IMR-90 (cell line): Measurements from ENCODE around the gene DPYSL3.

ENCODE experiments used
- BHLHE40 ChIP-seq: fragments of 150-350 bp; IDR thresholded peaks from 2 replicates; pipeline ENCODE4 v1.6.1; 2016; ENCODE audit warnings: mild to moderate bottlenecking, low read depth, low read length
- CEBPB ChIP-seq: IDR thresholded peaks from 2 replicates; pipeline ENCODE4 v1.6.1; 2012; ENCODE audit warnings: low read depth, low read length, improper control_type of control experiment
- CTCF ChIP-seq: conservative IDR thresholded peaks from 2 replicates; pipeline ENCODE4 v1.5.1; 2012; ENCODE audit warnings: mild to moderate bottlenecking, low read depth, low read length, improper control_type of control experiment
- ELK1 ChIP-seq: fragments of 150-350 bp; IDR thresholded peaks from 2 replicates; pipeline ENCODE4 v1.6.1; 2016; ENCODE audit warnings: low read depth, mild to moderate bottlenecking, low read length, moderate library complexity, borderline replicate concordance
- MAFK ChIP-seq: IDR thresholded peaks from 2 replicates; pipeline ENCODE4 v1.6.1; 2012; ENCODE audit warnings: low read depth, low read length, improper control_type of control experiment
- MAZ ChIP-seq: IDR thresholded peaks from 2 replicates; pipeline ENCODE4 v1.6.1; 2012; ENCODE audit warnings: low read depth, mild to moderate bottlenecking, low read length, improper control_type of control experiment, moderate library complexity, borderline replicate concordance
- MXI1 ChIP-seq: IDR thresholded peaks from 2 replicates; pipeline ENCODE4 v1.6.1; 2012; ENCODE audit warnings: low read depth, mild to moderate bottlenecking, low read length, moderate library complexity, borderline replicate concordance
- NFE2L2 ChIP-seq: fragments of 150-350 bp; IDR thresholded peaks from 2 replicates; pipeline ENCODE4 v1.6.1; 2016; ENCODE audit warnings: low read depth, mild to moderate bottlenecking, low read length
- POLR2A ChIP-seq: IDR thresholded peaks from 2 replicates; pipeline ENCODE4 v1.6.1; 2012; ENCODE audit warnings: mild to moderate bottlenecking, low read depth, low read length
- RAD21 ChIP-seq: IDR thresholded peaks from 2 replicates; pipeline ENCODE4 v1.6.1; 2012; ENCODE audit warnings: low read length, improper control_type of control experiment
- RCOR1 ChIP-seq: IDR thresholded peaks from 2 replicates; pipeline ENCODE4 v1.6.1; 2012; ENCODE audit warnings: mild to moderate bottlenecking, low read length, improper control_type of control experiment; ENCODE audit not compliant: insufficient replicate concordance
- RFX5 ChIP-seq: IDR thresholded peaks from 2 replicates; pipeline ENCODE4 v1.8.0; 2012; ENCODE audit warnings: low read depth, mild to moderate bottlenecking, low read length, moderate library complexity
- SMC3 ChIP-seq: fragments of 150-350 bp; IDR thresholded peaks from 2 replicates; pipeline ENCODE4 v1.6.1; 2016; ENCODE audit warnings: low read depth, mild to moderate bottlenecking, antibody characterized with exemption, low read length, moderate library complexity
- USF2 ChIP-seq: fragments of 150-350 bp; IDR thresholded peaks from 2 replicates; pipeline ENCODE4 v1.6.1; 2017; ENCODE audit warnings: mild to moderate bottlenecking, antibody characterized with exemption, low read length, low read depth

GRCh38 chr5:147483961-147484707, 25.7 kb downstream of the DPYSL3 start:
- TF ChIP-seq CTCF (no peak), POLR2A (peak; percentile 37; the same call in 1 of the 2 replicates), CEBPB (peak; percentile 64), RCOR1 (no peak), MXI1 (no peak), BHLHE40 (no peak), RFX5 (no peak), NFE2L2 (no peak; the same call in 1 of the 2 replicates), ELK1 (no peak), USF2 (no peak), RAD21 (peak; percentile 21; the same call in 1 of the 2 replicates), MAZ (no peak), SMC3 (no peak), MAFK (no peak)
